Measurements from ENCODE around the gene ACTL7A.

DNA sequence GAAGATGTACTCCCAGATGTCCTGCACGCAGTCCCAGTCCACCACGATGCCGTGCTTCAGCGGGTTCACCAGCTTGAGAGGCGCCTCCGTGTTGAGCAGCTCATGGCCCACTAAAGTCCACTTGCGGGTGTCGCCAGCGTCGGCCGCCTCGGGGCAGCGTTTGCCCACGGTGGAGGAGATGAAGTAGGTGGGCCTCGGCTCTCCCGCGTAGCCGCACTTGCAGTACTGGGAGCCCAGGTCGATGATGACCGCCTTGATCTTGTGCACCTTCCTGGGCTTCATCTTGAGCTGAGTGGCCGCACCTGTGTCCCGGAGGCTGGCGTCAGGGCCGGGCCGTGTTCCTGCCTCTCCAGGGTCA is 6.6 kb upstream of the ACTL7A start:
- TF ChIP-seq, protein P1, sequence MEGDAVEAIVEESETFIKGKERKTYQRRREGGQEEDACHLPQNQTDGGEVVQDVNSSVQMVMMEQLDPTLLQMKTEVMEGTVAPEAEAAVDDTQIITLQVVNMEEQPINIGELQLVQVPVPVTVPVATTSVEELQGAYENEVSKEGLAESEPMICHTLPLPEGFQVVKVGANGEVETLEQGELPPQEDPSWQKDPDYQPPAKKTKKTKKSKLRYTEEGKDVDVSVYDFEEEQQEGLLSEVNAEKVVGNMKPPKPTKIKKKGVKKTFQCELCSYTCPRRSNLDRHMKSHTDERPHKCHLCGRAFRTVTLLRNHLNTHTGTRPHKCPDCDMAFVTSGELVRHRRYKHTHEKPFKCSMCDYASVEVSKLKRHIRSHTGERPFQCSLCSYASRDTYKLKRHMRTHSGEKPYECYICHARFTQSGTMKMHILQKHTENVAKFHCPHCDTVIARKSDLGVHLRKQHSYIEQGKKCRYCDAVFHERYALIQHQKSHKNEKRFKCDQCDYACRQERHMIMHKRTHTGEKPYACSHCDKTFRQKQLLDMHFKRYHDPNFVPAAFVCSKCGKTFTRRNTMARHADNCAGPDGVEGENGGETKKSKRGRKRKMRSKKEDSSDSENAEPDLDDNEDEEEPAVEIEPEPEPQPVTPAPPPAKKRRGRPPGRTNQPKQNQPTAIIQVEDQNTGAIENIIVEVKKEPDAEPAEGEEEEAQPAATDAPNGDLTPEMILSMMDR (IDR thresholded peaks at IDR 0.05): no peak
- TF ChIP-seq EZH2 (IDR thresholded peaks at IDR 0.05; ENCODE audit: borderline replicate concordance, insufficient read depth, low read depth, low read length, poor library complexity, severe bottlenecking): no peak

Measured in B cell (primary cell).